ENCODE data around the gene GPD1.
"Not testable (repeated sequence)": the region's sequence is repeated elsewhere in the genome, so short reads cannot be mapped to it uniquely, and the experiment has no call there.

GPD1 gene

DNA sequence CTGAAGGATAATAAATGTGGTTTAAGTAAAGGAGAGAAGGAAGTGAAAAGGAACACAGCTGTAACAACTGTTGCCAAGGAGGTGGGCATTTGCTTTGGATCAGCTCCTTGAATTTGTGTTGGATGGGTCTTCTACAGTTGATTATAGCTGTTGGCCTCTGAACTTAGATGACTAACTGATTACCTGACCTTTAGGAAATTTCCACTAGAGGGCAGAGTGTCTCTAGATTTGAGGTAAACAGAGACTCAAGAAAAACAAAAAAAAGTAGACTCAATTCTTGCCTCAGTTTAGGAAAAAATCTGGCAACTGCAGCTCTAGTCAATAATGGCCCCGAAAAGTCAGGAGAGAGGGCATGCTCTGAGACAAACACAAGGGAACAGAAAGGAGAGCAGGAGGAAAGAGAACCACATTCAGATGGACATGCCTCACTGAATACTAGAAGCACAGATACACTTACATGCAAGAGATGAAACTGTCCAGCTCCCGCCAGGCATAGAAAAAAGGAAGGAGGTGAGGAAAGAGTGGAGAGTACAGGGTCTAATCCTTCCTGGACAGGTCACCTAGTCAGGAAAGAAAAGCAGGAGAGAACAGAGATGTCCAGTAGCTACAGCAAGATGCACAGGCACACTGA lies 28.8 kb downstream of the GPD1 start:
- DNase-seq, result no peak

GRCh38 chr12:50142993-50143392 lies 39.2 kb downstream of the GPD1 start:
- no peak for DNase-seq

DNA sequence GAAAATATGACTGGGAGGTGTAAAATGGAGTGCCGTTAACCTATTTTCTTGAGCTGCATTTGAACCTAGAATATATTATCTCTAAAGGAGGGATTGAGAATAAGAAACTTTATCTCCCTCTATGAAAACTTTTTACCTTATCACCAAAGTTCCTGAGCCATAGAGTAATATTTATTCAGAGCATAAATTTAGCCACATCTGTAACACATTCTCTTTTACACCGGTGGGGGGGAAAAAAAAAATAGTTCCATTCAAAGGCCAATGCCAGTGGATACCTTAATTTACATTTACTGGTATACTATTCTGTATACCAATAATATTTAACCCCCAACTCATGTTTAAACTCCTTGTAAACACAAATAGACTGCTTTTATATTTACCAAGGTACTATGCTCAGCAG lies 41.6 kb downstream of the GPD1 start:
- DNase-seq, result no peak

DNA sequence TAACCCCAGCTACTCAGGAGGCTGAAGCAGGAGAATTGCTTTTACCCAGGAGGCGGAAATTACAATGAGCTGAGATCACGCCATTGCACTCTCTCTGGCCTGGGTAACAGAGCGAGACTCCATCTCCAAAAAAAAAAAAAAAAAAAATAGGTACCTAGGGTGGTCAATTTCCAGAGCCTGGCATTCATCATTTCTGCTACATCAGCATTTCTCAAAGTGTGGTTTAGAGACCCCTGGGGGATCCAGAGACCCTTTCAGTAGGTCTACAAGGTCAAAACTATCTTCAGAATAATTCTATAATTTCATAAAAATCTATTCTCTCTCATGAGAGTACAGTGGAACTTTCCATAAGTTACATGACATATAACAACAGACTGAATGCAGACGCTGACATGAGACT lies 43.5 kb downstream of the GPD1 start:
- no peak for DNase-seq

DNA sequence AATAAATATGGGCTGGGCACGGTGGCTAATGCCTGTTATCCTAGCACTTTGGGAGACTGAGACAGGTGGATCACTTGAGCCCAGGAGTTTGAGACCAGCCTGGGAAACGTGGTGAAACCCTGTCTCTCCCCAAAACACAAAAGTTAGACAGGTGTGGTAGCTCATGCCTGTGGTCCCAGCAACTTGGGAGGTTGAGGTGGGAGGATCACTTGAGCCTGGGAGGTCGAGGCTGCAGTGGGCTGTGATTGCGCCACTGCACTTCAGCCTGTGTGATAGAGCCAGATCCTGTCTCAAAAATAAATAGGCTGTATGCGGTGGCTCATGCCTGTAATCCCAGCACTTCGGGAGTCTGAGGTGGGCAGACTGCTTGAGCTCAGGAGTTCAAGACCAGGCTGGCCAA lies 44.2 kb downstream of the GPD1 start:
- not testable (repeated sequence) for DNase-seq

DNA sequence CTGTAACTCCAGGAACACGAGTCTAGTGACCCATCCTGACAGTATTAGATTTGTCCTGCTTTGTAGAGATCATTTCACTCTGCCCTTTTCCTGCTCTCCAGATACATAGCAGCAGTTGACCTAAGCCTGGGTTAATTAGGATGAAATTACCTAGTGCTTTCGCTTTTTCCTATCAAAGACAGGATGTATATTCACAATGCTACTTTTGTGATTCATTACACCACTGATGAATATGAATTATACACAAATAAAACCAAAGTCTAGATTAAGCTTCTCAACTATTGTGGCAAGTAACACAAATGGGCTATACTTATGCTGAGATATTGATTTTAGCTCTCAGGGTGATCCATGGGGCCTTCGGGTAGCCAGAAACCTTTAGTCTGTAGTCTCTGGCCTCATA lies 45.5 kb downstream of the GPD1 start:
- DNase-seq, result no peak

GRCh38 chr12:50151047-50151687 lies 47.4 kb downstream of the GPD1 start:
- DNase-seq, result no peak

DNA sequence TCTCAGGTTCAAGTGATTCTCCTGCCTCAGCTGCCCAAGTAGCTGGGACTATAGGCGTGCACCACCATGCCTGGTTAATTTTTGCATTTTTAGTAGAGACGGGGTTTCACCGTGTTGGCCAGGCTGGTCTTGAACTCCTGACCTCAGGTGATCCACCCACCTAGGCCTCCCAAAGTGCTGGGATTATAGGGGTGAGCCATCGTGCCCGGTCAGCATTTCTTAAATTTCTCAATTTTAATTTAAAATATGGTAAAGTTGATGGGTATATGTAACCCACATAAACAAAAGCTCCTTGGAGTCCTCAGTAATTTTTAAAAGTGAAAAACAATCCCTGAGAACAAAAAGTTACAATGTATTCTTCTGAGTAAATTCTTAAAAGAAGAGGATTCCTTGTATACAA lies 51.1 kb downstream of the GPD1 start:
- DNase-seq, result not testable (repeated sequence)

DNA sequence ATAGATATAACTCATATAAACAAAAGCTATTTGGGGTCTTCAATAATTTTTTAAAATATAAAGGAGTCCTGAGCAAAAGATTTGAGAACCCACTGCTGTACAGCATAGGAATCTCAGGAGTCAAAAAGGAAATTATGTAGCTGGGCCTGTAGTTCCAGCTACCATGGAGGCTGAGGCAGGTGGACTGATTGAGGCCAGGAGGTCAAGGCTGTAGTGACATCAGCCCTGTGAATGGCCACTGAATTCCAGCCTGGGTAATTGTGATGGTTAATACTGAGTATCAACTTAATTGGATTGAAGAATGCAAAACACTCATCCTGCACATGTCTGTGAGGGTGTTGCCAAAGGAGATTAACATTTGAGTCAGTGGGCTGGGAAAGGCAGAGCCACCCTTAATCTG lies 52.8 kb downstream of the GPD1 start:
- DNase-seq, result no peak

GRCh38 chr12:50157259-50157658 lies 53.5 kb downstream of the GPD1 start:
- no peak for DNase-seq

DNA sequence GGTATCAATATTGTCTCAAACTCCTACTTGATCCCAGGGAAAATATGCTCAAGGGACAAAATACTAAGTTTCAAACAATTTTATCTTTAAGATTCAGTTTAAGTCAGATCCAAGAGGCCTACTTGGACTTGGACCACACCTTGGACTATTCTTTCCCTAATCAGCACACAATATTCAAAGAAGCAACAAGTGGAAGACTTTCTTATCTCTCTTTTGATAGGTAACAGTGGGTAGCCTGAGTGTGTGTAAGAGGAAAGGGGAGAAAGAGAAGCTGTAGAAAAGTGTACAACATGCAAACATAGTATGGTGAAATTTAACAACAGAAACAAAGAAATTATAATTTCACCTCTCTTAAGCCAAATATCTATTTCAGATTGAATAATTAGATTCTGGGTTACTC lies 56.8 kb downstream of the GPD1 start:
- no peak for DNase-seq
